HG03558 (cell line): Measurements from ENCODE around the gene BRAF.
"Not testable (repeated sequence)": the region's sequence is repeated elsewhere in the genome, so short reads cannot be mapped to it uniquely, and the experiment has no call there.

Experiments
- ATAC-seq: cut with Tn5 transposase; IDR thresholded peaks from one replicate; pipeline ENCODE4 v1.9.1; 2021; ENCODE audit warnings: moderate number of reproducible peaks; ENCODE audit not compliant: unreplicated experiment; ENCODE audit errors: extremely low read depth

BRAF gene

DNA sequence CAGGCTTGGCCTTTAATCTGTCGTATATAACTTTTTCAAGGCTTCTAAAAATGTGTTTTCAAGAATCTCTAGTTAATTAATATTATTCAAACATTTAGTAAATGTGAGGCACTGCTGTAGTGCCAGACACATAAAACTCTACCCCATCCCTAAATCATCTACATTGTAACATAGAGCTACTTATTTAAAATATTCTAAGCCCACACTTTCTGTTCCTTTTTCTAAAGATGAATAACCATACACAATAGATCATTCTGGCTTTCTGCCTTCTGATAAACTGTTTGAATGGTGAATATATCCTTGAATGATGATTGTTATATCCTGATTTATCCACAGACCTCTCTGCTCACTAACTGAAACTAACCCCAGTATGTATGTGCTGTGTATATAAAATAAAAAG is 41.4 kb downstream of the BRAF start:
- ATAC-seq, result no peak

DNA sequence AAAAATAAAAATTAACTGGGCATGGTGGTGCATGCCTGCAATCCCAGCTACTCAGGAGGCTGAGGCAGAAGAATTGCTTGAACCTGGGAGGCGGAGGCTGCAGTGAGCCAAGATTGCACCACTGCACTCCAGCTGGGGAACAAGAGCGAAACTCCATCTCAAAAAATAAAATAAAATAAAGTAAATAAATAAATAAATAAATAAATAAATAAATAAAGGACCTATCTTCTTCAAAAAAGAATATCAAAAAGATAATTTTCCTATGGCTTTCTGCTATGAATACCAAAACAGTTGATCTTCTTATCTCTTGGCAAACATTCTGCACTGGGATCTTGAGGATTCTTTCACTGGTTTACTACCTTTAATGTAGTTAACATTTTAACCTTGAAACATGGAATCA is 41.9 kb downstream of the BRAF start:
- ATAC-seq, result not testable (repeated sequence)

DNA sequence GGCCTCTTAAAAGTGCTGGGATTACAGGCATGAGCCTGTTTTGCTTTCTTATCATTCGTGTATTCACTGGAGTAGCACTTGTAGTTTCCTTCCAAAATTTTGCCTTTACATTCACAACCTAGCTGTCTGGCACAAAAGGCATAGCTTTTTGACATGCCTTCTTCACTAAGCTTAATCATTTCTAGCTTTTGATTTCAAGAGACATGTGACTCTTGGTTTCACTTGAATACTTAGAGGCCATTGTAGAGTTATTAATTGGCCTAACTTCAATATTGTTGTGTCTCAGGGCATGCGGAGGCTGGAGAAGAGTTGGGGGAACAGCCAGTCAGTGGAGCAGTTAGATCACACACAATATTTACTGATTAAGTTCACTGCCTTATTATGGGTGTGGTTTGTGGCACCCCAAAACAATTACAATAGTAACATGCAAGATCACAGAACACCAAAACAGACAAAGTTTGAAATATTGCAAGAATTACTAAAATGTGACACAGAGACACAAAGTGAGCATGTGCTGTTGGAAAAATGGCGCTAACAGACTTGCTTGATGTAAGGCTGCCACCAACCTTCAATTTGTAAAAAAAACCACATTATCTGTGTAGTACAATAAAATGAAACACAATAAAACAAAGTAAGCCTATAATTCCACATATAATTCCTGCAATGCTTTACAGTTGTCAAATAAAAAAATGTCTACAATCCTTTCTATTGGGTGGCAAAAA is 43.1 kb downstream of the BRAF start:
- ATAC-seq, result no peak

DNA sequence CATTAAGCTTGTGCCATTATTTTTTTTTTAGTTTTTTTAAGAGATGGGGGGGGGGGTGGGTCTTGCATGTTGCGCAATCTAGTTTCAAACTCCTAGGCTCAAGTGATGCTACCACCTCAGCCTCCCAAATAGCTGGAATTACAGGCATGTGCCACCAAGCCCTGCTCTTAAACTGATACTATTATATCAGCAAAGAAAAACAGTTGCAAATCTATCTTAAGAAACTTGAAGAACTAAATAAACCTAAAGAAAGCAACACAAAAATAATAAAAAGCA is 47.5 kb downstream of the BRAF start:
- ATAC-seq, result no peak

DNA sequence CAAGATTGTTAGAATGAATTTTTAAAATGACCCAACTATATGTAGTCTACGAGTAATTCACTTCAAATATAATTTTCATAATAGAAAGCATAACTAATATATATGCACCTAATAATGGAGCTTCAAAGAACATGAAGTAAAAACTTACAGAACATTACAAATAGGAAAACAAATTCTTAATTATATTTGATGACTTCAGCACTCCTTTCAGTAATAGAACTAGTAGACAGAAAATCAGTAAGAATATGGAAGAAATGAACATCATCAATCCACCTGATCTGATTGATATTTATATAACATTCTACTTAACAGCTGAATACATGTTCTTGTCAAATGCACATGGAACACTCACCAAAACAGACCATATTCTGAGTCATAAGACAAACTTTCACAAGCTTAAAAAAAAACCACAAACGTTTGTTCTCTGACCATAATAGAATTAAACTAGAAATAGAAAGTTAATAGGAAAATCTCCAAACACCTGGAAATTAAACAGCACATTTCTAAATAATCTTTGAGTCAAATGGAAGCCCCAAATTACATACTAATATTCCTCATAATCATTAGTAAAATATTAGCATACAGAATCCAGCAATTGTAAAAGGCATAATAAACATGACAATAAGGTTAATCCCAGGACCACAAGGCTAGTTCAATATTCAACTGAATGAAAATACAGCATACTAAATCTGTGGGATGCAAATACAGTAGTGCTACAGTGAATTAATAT is 48.0 kb downstream of the BRAF start:
- peak; percentile 84 for ATAC-seq

DNA sequence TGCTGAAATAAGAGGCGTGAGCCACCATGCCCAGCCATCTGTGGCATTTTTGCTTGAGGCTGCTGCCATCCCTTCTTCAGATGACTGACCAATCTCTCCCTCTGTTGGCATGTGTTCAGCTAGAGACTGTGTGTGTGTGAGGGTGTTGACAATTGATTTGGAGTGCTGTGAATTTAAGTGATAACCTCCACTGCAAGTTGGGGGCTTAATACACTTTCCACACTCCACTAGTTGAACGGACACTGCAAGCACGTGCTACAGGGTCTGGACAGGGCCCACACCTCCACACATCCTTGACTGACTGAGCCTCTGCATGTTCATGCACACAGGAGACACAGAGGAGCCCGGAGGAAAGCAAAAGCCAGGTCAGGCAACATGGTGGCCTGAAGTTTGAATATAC is 51.3 kb downstream of the BRAF start:
- no peak for ATAC-seq

DNA sequence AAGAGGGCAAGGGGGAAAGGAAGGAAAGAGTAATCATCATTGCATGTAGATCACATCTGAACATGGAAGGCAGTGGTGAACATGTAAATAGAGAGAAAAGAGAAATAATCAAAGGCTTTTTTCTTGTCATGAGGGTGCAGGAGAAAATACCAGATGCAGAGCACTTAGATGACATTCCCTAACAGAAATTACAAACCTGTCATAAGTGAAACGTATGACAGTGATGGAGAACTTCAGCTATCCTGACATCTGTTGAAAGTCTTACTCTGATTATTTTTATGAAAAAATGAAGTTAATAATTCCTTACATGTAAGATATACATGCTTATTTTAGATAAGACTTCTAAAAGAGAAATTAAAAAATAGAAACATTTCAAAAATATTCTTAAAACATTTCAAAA is 54.7 kb downstream of the BRAF start:
- ATAC-seq, result no peak

DNA sequence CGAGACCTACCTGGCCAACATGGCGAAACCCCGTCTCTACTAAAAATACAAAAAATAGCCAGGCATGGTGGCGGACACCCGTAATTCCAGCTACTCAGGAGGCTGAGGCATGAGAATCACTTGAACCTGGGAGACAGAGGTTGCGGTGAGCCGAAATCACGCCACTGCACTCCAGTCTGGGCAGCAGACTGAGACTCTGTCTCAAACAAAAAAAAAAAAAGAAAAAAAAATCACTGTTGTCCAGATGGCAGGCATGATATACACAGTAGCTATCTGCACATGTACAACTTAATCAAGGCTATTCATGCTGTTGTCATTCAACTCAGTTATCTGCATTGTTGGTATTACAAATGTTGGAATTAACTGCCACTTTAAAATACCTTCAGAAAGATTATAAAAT is 55.3 kb downstream of the BRAF start:
- ATAC-seq, result no peak

DNA sequence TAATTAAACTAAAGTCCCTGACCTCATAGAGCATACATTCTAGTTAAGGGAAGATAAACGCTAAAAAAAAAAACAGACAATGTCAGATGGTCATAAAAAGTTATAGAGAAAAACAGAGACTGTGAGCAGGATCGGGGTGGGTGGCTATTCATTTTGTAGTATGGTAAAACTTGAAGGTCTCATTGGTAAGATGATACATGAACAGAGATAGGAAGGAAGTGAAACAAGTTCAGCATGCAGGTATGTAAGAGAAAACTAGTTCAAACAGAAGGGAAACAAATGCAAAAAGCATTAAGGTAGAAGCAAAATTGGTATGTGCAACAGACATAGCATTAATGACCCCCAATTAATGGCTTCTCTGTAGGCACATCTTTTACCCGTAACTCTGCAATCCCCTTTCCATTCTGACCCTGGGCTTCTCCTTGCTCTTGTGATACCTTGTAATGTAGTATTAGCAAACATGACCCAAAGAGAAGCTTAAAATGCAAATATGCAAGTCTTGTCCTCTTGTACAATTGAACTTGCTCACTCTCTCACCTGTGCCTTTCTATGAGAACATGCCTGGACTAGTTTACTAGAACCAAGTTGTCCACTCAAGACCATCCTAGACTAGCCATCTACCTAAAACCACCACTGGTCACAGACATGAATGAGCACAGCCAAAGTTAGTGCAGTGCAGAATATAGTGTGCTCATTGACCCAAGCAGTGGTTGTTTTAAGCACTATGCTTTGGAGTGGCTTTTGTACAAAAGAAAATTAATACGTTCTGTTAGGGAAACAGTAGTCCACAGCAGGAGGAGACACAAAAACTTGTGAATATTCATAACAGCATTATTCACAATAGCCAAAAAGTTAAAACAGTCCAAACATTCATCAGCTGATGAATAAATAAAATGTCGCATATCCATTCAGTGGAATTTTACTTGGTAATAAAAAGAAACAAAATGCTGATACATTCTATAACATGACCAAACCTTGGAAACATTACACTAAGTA is 57.0 kb downstream of the BRAF start:
- no peak for ATAC-seq

DNA sequence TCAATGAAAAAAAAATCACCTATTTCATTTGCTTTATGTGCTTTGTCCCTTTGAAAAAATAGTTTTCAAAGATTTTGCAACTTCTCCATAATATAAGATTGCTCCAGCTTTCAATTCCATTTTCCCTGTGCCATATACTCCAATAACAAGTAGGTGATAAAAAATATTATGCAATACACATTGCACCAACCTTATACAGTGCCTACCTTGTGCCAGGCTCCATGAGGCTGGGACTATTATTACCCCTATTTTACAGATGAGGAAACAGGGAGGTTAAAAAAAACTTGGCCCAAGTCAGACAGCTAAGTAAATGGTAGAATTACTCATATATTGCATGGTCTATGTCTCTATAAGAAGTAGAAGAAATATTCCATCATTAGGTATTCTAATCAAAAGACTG is 57.8 kb downstream of the BRAF start:
- no peak for ATAC-seq

DNA sequence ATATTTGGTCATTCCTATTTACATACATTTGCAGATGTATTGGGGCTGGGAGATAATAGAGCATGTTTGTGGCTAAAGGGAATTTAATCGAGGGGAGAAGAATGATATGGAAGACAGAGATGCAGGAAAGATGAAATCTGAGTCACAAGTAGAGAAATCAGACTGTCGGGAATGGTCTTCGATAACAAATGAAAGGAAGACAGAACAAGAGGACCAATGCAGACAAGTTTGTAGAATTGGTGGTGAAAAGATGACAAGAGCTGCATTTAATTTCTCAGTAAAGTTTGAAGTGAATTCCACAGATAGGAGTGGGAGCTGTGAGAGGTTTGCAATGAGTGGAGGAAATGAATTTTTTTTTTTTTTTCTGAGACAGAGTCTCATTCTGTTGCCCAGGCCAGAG is 60.0 kb downstream of the BRAF start:
- ATAC-seq, result no peak

DNA sequence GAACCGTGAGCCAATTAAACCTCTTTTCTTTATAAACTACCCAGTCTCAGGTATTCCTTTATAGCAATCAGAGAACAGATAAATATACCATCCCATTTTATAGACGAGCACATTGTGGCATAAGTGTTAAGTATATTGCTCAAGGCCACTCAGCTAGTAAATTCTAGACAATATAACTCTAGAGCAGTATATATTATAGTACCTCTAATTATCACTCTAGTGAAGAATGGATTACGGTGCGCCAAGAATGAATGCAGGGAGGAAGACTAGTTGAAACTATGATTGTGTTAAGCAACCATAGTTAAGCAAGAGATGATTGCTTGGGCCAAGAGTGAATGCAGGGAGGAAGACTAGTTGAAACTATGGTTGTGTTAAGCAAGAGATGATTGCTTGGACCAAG is 60.9 kb downstream of the BRAF start:
- no peak for ATAC-seq

DNA sequence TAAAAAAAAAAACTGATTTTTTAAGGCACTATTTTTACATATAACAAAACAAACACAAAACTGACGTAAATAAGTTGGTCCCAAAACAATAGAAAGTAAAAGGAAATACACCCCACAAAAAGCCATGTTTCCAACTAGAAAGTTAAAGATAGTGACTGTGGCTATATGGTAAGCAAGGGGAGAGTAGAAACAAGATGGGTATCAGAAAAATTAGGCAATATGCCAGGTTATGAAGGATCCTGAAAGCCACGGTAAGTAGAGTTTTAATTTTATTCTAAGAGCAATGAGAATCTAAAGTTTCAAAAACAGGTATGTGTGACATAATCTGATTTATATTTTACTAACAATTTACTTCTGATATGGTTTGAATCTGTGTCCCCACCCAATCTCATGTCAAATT is 61.5 kb downstream of the BRAF start:
- ATAC-seq, result no peak

DNA sequence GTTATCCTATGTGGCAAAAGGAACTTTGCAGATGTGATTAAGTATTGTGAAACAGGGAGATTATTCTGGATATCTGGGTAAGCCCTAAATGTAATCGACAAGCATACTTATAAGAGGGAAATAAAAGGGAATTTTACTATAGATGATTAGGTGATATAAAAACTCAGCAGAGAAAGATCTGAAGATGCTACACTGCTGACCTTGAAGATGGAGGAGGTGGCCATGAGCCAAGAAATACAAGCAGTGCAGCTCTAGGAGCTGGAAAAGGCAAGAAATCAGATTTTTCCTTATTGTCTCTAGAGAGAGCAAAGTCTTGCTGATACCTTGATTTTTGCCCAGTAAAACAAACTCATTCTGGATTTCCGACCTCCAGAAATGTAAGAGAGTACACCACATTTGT is 67.7 kb downstream of the BRAF start:
- ATAC-seq, result no peak

DNA sequence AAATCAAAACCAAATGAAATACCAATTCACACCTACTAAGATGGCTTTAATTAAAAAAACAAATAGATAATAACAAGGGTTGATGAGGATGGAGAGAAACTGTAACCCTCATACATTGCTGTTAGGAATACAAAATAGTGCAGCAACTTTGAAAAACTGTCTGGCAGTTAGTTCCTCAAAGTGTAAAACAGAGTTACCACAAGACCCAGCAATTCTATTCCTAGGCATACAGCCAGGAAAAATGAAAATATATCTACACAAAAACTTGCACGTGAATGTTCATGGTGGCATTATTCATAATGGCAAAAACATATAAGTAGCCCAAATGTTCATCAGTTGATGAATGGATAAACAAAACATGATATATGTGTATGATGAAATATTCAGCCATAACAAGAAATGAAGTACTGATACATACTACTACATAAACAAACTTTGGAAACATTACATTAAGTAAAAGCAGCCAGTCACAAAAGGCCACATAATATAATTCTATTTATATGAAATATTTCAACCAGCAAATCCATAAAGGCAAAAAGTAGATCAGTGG is 83.5 kb downstream of the BRAF start:
- ATAC-seq, result no peak

DNA sequence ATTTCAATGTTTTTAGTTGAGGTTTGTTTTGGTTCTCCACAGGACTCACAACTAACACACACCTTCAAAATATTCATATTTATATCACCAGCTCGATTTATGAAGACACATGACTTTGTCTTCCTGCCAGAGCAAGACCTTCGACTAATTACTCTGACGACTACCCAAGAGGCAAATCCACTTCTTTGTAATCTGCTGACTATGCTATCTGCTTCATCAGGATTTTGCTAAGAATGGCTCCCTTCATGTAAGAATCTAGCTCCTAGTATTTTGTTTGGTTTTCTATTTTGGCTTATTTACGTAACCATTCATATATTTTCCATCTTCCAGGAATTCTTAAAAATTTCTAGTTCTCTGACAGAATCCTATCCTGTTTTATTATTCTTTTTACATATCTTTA is 93.0 kb downstream of the BRAF start:
- ATAC-seq, result no peak

DNA sequence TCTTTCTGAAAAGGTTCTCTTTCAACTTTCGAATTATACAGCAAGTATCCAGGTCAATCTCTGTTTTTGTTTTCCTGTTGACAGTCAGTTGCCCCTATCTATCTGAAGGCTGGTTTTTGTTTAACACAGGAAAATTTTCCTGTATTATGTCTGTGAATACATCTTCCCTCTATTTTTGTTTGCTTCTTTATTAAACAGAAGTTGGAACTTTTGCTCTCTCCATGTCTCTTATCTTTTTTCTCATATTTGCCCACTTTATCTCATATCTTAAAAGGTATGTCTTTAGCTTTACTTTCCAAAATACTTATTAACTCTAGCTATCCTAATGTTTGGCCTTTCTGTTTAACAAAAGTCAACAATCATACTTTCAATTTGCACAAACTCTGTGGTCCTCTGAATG is 95.0 kb downstream of the BRAF start:
- ATAC-seq, result no peak

DNA sequence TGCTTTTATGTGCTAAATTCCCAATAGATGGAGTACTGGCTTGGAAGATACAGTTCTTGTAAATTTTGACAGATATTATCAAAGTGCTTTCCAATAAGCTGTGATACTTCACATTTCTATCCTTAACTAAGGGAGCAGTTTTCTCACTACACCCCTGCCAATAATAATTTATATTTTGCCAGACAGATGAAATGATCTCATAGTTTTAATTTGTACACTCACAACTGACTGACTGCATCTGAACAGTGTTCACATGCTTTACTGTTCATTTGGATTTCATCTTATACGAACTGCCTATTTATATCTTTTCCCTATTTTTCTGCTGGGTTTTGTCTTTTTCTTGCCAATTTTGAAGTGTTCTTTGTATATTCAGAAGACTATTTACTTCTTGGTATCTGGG is 96.0 kb downstream of the BRAF start:
- ATAC-seq, result no peak

DNA sequence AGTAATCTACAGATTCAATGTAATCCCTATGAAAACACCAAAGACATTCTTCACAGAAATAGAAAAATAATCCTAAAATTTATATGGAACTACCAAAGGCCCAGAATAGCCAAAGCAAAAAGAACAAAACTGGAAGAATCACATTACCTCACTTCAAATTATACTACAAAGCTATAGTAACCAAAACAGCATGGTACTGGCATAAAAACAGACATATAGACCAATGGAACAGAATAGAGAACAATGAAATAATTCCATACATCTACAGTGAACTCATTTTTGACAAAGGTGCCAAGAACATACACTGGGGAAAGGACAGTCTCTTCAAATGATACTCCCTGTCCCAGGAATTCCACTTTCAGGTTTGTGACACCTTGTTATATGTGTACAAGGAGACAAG is 107.3 kb downstream of the BRAF start:
- not testable (repeated sequence) for ATAC-seq

DNA sequence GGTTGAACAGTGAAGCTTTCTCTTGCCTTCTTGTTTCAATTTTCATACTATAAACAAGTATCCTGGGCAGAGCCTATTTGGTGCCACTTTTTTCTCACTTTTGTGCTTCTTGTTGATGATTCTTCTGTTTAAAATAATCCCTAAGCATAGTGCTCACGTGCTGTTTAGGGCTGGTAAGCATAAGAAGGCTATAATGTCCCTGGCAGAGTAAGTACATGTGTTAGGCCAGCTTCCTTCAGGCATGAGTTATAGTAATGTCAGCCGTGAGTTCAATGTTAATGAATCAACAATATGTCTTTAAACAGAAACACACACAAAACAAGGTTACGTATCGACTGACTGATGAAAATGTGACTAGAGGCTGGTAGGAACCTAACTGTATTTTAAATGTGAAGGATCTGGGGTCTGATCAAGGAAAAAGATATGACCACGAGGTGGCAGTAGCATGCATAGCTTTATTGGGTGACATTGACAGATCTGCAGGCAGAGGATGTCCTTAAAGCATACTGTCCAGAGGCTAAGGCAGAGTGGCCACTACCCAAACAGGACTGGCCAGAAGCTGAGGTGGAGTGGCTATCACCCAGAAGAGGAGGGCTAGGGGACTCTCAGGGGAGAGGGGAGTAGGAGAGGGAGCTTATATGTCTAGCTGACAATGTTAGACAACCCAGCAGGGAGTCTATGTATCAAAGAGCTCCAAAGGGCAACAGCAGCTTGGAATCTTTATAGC is 113.7 kb downstream of the BRAF start:
- ATAC-seq, result no peak
